ENCODE data around the gene B3GALNT2.
A peak's percentile ranks its signal among the peaks of the same experiment; 100 is the strongest.

B3GALNT2 gene

DNA sequence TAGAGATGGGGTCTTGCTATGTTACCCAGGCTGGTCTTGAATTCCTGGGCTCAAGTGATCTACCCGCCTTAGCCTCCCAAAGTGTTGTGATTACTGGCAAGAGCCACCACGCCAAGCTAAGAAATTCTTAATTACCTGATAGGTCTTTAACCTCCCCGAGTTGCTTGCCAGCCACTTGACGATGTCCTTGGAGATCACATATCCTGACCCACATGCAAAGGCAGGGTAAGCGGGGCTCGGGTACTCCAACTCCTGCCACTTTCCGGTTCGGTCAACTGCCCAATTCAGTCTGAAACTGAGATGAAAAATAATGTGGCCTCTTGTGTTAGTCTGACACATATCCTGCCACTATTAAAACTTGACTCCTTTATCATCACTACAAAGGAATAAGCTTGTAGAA is 50.2 kb downstream of the B3GALNT2 start:
- DNase-seq (ENCODE audit: extremely low read depth, low read depth), result no peak
- no peak overlapping the region for H3K4me3 ChIP-seq (replicated peaks; ENCODE audit: low read depth, low read length)
- TF ChIP-seq, protein P1, sequence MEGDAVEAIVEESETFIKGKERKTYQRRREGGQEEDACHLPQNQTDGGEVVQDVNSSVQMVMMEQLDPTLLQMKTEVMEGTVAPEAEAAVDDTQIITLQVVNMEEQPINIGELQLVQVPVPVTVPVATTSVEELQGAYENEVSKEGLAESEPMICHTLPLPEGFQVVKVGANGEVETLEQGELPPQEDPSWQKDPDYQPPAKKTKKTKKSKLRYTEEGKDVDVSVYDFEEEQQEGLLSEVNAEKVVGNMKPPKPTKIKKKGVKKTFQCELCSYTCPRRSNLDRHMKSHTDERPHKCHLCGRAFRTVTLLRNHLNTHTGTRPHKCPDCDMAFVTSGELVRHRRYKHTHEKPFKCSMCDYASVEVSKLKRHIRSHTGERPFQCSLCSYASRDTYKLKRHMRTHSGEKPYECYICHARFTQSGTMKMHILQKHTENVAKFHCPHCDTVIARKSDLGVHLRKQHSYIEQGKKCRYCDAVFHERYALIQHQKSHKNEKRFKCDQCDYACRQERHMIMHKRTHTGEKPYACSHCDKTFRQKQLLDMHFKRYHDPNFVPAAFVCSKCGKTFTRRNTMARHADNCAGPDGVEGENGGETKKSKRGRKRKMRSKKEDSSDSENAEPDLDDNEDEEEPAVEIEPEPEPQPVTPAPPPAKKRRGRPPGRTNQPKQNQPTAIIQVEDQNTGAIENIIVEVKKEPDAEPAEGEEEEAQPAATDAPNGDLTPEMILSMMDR (IDR thresholded peaks at IDR 0.05; ENCODE audit: low read depth, low read length, missing control alignments), result no peak

GRCh38 chr1:235450886-235451483 is 53.3 kb downstream of the B3GALNT2 start:
- TF ChIP-seq, protein P1 (IDR thresholded peaks at IDR 0.05; ENCODE audit: low read depth, low read length, missing control alignments), result no peak
- DNase-seq (ENCODE audit: extremely low read depth, low read depth), result no peak
- H3K4me3 ChIP-seq (replicated peaks; ENCODE audit: low read depth, low read length), result no peak overlapping the region

DNA sequence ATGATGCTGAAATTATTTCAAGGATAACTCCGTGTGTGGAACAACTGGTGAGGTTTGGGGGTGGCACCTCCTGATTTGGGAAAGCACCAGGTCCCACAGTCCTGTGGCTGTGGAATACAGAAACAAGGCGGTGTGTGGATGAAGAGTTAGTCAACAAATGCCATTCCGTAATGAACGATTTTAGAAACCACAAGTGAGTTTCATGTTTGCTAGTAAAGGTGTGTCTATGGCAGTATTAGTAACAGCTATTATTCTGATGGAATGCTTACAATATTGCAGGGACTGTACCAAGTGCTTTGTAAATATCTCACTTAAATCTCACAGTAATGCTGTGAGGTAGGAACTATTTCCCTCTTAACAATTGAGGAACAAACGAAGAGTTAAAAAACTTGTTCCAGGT is 53.8 kb downstream of the B3GALNT2 start:
- H3K4me3 ChIP-seq (replicated peaks; ENCODE audit: low read depth, low read length), result no peak overlapping the region
- TF ChIP-seq, protein P1 (IDR thresholded peaks at IDR 0.05; ENCODE audit: low read depth, low read length, missing control alignments), result no peak
- no peak for DNase-seq (ENCODE audit: extremely low read depth, low read depth)

DNA sequence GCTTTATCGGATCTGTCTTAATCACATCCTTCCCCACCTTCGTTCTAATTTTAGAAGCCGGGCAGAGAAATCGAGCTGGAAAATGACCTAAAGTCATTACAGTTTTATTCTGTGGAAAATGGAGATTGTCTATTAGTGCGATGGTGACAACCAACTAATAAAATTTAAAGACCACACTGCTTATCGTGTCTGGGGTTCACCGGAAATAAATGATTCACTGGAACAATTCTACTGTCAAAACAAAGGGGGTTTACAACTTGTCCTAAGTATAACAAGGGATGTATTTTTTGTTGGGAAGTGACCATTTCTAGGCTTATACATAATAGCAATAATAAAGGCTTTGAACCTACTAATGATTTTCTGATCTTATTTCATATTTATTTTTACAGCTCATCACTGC is 55.6 kb downstream of the B3GALNT2 start:
- TF ChIP-seq, protein P1 (IDR thresholded peaks at IDR 0.05; ENCODE audit: low read depth, low read length, missing control alignments), result no peak
- DNase-seq (ENCODE audit: extremely low read depth, low read depth), result no peak
- H3K4me3 ChIP-seq (replicated peaks; ENCODE audit: low read depth, low read length), result no peak overlapping the region

GRCh38 chr1:235442788-235443429 is 61.3 kb downstream of the B3GALNT2 start:
- H3K4me3 ChIP-seq (replicated peaks; ENCODE audit: low read depth, low read length), result no peak overlapping the region
- TF ChIP-seq, protein P1 (IDR thresholded peaks at IDR 0.05; ENCODE audit: low read depth, low read length, missing control alignments), result no peak

GRCh38 chr1:235441159-235441685 is 63.0 kb downstream of the B3GALNT2 start:
- no peak overlapping the region for H3K4me3 ChIP-seq (replicated peaks; ENCODE audit: low read depth, low read length)
- no peak for DNase-seq (ENCODE audit: extremely low read depth, low read depth)
- TF ChIP-seq, protein P1 (IDR thresholded peaks at IDR 0.05; ENCODE audit: low read depth, low read length, missing control alignments), result no peak

More at GRCh38 chr1:235442788-235443429, 61.3 kb downstream of the B3GALNT2 start:
- DNase-seq (ENCODE audit: extremely low read depth, low read depth), result peak; percentile 27

Data from HFF-Myc (cell line).